GM21717 (cell line): ENCODE measurements around the gene TMCO6.

Experiments
- ATAC-seq: cut with Tn5 transposase; IDR thresholded peaks from one replicate; pipeline ENCODE4 v1.9.1; 2021; ENCODE audit warnings: mild to moderate bottlenecking, moderate library complexity; ENCODE audit not compliant: unreplicated experiment

The TMCO6 gene

DNA sequence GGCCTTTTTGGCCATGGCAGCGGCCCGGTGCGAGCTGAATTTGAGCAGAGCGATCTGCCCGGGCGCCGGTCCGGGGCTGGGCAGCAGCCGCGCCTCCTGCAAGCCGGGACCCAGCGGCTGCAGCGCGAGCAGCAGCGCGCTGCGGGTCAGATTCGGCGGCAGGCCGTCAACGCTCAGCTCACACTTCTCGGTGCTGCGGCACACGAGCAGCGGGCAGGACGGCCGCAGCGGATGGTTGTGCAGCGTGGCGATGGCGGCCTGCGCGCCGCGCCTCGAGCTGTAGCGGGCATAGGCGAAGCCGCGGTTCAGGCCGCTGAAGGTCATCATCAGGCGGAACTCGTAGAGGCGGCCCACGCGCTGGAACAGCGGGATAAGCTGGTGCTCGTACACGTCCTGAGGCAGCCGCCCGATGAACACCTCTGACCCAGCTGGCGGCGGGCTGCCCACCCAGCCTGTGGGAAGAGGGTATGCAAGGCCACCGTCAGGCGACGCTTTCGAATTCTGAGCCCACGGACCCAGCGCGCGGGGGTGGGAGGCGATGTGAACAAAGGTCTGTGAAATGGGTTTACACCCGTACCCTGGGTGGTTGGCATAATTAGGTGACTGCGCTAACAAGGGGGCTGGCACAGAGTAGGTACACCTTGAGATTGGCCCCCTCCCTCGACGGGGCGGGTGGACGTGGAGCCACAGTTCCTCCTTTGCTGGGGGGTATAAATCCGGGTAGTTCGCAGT is 33.4 kb downstream of the TMCO6 start:
- ATAC-seq, result no peak

GRCh38 chr5:140673187-140673976 is 34.1 kb downstream of the TMCO6 start, which contains the start of gene DND1:
TSS of gene DND1 (minus strand) at chr5:140673576. CDS start at chr5:140673542, 34 bp downstream.
- ATAC-seq, result no peak

- ATAC-seq, result no peak
These were observed 35.0 kb downstream of the TMCO6 start for GRCh38 chr5:140674211-140674610.

GRCh38 chr5:140674629-140675028 is 35.4 kb downstream of the TMCO6 start:
- ATAC-seq, result no peak

DNA sequence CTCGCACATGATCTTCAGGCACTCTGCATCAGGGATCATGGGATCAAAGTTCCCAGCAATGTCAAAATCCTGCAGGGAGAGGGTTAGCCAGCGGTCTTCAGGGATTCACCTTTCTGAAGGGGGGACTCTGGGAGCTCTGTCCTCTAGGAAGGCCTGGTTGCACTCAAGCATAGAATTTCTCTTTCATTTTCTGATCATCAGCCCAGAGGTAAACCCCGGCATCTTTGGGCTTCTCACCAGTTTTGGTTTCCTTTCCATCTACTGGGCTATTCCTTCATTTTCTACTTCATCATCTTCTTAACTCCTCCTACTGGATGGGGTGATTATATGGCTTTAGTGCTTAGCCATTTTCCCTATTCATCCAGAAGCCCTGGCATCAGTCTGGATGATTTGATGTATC is 38.7 kb downstream of the TMCO6 start:
- ATAC-seq, result peak; percentile 81

DNA sequence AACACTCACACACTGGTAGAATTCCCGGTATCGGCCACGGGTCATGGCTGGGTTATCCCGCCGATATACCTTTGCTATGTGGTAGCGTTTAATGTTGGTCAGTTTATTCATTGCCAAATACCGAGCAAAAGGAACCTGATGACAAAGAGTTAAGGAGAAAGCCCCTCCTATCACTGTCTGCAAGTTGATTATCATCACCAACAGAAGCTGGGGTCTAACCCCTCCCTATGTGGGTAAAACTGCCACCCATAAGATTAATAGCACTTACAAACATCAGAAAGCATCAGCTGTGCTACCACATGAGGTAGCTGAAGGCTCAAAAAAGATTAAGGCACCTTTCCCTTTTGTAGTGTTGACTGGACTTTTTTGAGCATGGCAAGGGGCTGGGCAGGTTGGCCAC is 39.7 kb downstream of the TMCO6 start:
- no peak for ATAC-seq

GRCh38 chr5:140690376-140690932 is 51.2 kb downstream of the TMCO6 start:
- ATAC-seq, result peak; percentile 2

GRCh38 chr5:140690941-140691924 is 52.0 kb downstream of the TMCO6 start, which contains the start of the genes HARS1 and HARS2:
TSS of gene HARS1 (minus strand) at chr5:140691370. CDS start at chr5:140691304, 66 bp downstream.
TSS of gene HARS2 (plus strand) at chr5:140691455. CDS start at chr5:140691649, 194 bp downstream.
- peak; percentile 98 for ATAC-seq

GRCh38 chr5:140694276-140694675 is 55.0 kb downstream of the TMCO6 start:
- ATAC-seq, result no peak
